Left cardiac atrium (tissue), 4 donors: ENCODE measurements around the gene MRPS21. TPM values are rescaled to one million over a fixed set of nuclear protein-coding genes. Genes with fewer than 3 reads are reported as not detected.
"Not testable (repeated sequence)": the region's sequence is repeated elsewhere in the genome, so short reads cannot be mapped to it uniquely, and the experiment has no call there.

ENCODE experiments used
- ATAC-seq, 2 donors: fragments of 200-7000 bp; cut with Tn5 transposase; one replicate each; pipeline ENCODE4 v1.9.1; 2020; ENCODE audit warnings: mild to moderate bottlenecking in 2 of 2, moderate library complexity in 2 of 2
- DNase-seq: peaks from one replicate; pipeline ENCODE4 v3.0.0-alpha.2; 2020
- intact Hi-C, 2 donors: fragments of 100-400 bp; cut with DNase I; formaldehyde crosslinking; loops; one replicate each; pipeline versions ENCODE4 v1.14.1 to v1.15.1; 2022 to 2023
- total RNA-seq, 2 donors: library from RNA; stranded (reverse); fragmentation: NEBNext Ultra II Directional; extraction: Animal tissue kit (Norgen Biotek cat#: 25700); gene quantifications; one replicate each; pipeline ENCODE4 v1.2.1, GENCODE V29; 2021
- donor health status: DM: no; HTN: yes; CAD: no.
- donor health status: DM: no; HTN: yes; CAD: no; lungs with severe emphysema.
- donor health status: DM: yes; HTN: yes; CAD: no.
- donor health status: Dilated cardiomyopathy.

MRPS21 gene
- total RNA-seq, 2 donors from 2014 or later = 72.6 to 74.3 TPM

GRCh38 chr1:150280138-150280707, 13.4 kb upstream of the MRPS21 start:
- ATAC-seq (no peak), DNase-seq (no peak)
- intact Hi-C loops = loop anchor here in 1 of 2 donors (2.0 kb wide), 1 partner anchor 25 kb away; no protein-coding TSS in a partner anchor

GRCh38 chr1:150281221-150281757, 12.4 kb upstream of the MRPS21 start:
- DNase-seq (peak; percentile 82), ATAC-seq (peak; percentile 70 to 82)
- intact Hi-C loops = loop anchor here in 1 of 2 donors (2.0 kb wide), 1 partner anchor 26 kb away; no protein-coding TSS in a partner anchor

- peak; percentile 97 to 98 for ATAC-seq
- DNase-seq = peak; percentile 95
- intact Hi-C loops = loop anchor here in 1 of 2 donors (2.0 kb wide), 1 partner anchor 27 kb away; no protein-coding TSS in a partner anchor
These were observed 11.7 kb upstream of the MRPS21 start, which contains the start of gene CIART for GRCh38 chr1:150281758-150282557. Gene CIART (plus strand): TSS chr1:150282554. CDS start chr1:150283268, 714 bp downstream.

- ATAC-seq (peak; percentile 9 to 28), DNase-seq (no peak)
- intact Hi-C loops = no loop called here
These were observed 11.1 kb upstream of the MRPS21 start for GRCh38 chr1:150282558-150282958.

- no peak for ATAC-seq
- intact Hi-C loops = no loop called here
- DNase-seq = no peak
These were observed 10.4 kb upstream of the MRPS21 start for GRCh38 chr1:150283260-150283659.

GRCh38 chr1:150288382-150288781, 5.3 kb upstream of the MRPS21 start:
- no peak for DNase-seq
- intact Hi-C loops = no loop called here

GRCh38 chr1:150288822-150289221, 4.8 kb upstream of the MRPS21 start:
- ATAC-seq (no peak), DNase-seq (no peak)
- intact Hi-C loops = no loop called here

More at GRCh38 chr1:150288382-150288781, 5.3 kb upstream of the MRPS21 start:
- no peak for ATAC-seq

- ATAC-seq (no peak), DNase-seq (no peak)
- intact Hi-C loops = no loop called here
These were observed 1.8 kb downstream of the MRPS21 start for GRCh38 chr1:150295476-150295875.

GRCh38 chr1:150299716-150300115, 6.1 kb downstream of the MRPS21 start:
- no peak for DNase-seq

GRCh38 chr1:150302338-150302737, 8.7 kb downstream of the MRPS21 start:
- DNase-seq (no peak), ATAC-seq (no peak)
- intact Hi-C loops = no loop called here

More at GRCh38 chr1:150299716-150300115, 6.1 kb downstream of the MRPS21 start:
- ATAC-seq = no peak
- intact Hi-C loops = no loop called here

GRCh38 chr1:150302902-150303301, 9.2 kb downstream of the MRPS21 start:
- no peak for ATAC-seq
- intact Hi-C loops = no loop called here
- no peak for DNase-seq

GRCh38 chr1:150308585-150308984, 14.9 kb downstream of the MRPS21 start:
- intact Hi-C loops, ATAC-seq, DNase-seq: not testable (repeated sequence)

- DNase-seq (no peak), ATAC-seq (no peak)
- intact Hi-C loops = no loop called here
These were observed 16.3 kb downstream of the MRPS21 start for GRCh38 chr1:150309758-150310508.

- DNase-seq (no peak), ATAC-seq (no peak)
- intact Hi-C loops = no loop called here
These were observed 18.1 kb downstream of the MRPS21 start for GRCh38 chr1:150311762-150312161.

GRCh38 chr1:150314691-150315090, 21.0 kb downstream of the MRPS21 start:
- ATAC-seq, intact Hi-C loops, DNase-seq: not testable (repeated sequence)

- ATAC-seq = no peak
- intact Hi-C loops = loop anchor here in 1 of 2 donors (2.0 to 5.0 kb wide), 2 partner anchors 28 to 42 kb away; partner anchors contain the start of genes MRPS21 and RPRD2
- DNase-seq = no peak
These were observed 27.0 kb downstream of the MRPS21 start for GRCh38 chr1:150320667-150320978.

GRCh38 chr1:150321826-150322166, 28.1 kb downstream of the MRPS21 start:
- no peak for DNase-seq
- intact Hi-C loops = loop anchor here in 1 of 2 donors (2.0 to 5.0 kb wide), 2 partner anchors 29 to 41 kb away; partner anchors contain the start of genes MRPS21 and RPRD2
- ATAC-seq = no peak

- DNase-seq (no peak), ATAC-seq (no peak)
- intact Hi-C loops = loop anchor here in 1 of 2 donors (5.0 kb wide), 1 partner anchor 40 kb away; the partner anchor contains the start of gene RPRD2
These were observed 28.6 kb downstream of the MRPS21 start for GRCh38 chr1:150322310-150322709.

- intact Hi-C loops = no loop called here
- ATAC-seq = no peak
- DNase-seq = no peak
These were observed 39.1 kb downstream of the MRPS21 start for GRCh38 chr1:150332651-150333290.
